Measurements from ENCODE around the gene HCRTR1.
A peak's percentile ranks its signal among the peaks of the same experiment; 100 is the strongest.

The HCRTR1 gene

DNA sequence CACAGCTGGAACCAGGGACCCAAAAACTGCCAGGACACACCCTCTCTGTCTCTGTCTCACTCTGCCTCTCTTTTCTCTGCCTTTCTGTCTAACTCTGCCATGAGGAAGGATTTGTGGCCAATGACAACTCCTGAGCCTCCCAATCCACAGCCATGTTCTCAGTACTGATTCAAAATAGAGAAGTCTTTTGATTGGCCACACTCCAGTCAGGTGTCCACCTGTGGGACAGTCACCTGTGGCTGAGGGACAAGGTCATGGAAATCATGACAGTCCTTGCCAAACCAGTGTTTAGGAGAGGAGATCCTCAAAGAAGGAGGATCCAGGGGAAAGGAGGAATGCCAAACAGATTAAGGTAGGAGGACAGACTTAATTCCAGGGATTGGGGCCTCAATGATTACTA lies 25.4 kb upstream of the HCRTR1 start:
- no peak for DNase-seq (ENCODE audit: low spot score)
- TF ChIP-seq, protein P1, sequence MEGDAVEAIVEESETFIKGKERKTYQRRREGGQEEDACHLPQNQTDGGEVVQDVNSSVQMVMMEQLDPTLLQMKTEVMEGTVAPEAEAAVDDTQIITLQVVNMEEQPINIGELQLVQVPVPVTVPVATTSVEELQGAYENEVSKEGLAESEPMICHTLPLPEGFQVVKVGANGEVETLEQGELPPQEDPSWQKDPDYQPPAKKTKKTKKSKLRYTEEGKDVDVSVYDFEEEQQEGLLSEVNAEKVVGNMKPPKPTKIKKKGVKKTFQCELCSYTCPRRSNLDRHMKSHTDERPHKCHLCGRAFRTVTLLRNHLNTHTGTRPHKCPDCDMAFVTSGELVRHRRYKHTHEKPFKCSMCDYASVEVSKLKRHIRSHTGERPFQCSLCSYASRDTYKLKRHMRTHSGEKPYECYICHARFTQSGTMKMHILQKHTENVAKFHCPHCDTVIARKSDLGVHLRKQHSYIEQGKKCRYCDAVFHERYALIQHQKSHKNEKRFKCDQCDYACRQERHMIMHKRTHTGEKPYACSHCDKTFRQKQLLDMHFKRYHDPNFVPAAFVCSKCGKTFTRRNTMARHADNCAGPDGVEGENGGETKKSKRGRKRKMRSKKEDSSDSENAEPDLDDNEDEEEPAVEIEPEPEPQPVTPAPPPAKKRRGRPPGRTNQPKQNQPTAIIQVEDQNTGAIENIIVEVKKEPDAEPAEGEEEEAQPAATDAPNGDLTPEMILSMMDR (conservative IDR thresholded peaks at IDR 0.05; ENCODE audit: low read depth): no peak
- ChIA-PET CTCF (interaction anchor here (0.5 to 1.8 kb wide), 3 partner anchors 19 to 28 kb away, joined by 4 to 6 read pairs (median 5); no protein-coding TSS in a partner anchor), POLR2A (ENCODE audit: low non-redundant PET) (no interaction called here)
- peak overlapping the region; percentile 15; the same call in 1 of the 2 replicates for H3K27ac ChIP-seq

- ChIA-PET CTCF (interaction anchor here (0.5 to 1.8 kb wide), 7 partner anchors 9 to 814 kb away, joined by 3 to 7 read pairs (median 4); no protein-coding TSS in a partner anchor), POLR2A (ENCODE audit: low non-redundant PET) (no interaction called here)
- TF ChIP-seq, protein P1 (conservative IDR thresholded peaks at IDR 0.05; ENCODE audit: low read depth): no peak
- no peak overlapping the region for H3K27ac ChIP-seq
- DNase-seq (ENCODE audit: low spot score): no peak
Observed at GRCh38 chr1:31593136-31593665, 24.3 kb upstream of the HCRTR1 start.

GRCh38 chr1:31593770-31594632 lies 23.5 kb upstream of the HCRTR1 start:
- POLR2A ChIA-PET (ENCODE audit: low non-redundant PET): no interaction called here
- CTCF ChIA-PET: interaction anchor here (0.5 to 1.4 kb wide), 5 partner anchors 10 to 95 kb away, joined by 3 to 7 read pairs (median 4); no protein-coding TSS in a partner anchor

DNA sequence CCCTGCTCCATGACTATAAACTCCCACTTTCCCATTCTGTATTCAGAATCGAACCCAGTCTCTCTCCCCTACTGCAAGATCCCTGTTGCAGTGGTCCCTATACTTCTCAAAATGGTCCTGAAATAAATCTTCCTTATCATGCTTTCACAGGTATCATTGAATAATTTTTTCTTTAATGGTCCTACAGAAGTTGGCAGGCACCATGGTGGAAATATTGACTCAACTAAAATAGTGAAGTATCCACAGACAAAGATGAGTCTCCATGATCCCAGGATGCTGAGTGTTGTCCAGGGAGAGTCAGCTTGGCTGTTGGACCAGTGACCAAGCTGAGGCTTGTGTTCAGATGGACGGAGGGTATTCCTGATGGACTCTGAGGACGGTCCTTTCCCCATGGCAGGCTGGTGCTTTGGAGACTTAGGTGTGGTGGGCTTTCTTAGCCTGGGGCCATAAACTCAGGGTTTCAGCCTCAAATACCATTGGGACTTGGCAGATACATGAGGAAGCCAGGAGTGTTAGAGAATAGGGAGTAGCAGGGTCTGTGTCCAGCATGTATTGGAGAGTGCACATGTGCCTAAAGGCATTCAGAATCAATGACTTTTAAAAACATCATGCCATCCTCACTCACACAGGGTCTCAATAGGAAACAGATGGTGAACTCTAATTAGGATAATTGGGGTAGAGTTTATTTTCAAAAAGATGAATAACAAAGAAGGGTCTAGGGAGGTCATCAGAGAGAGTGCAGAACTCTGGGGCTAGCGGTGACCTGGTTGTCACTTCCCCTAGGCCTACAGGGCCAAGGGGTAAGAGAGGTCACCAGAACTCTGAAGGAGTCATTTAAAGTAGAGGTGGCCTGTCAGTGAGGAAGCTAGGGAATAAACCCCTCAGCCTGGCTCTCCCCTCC lies 21.4 kb upstream of the HCRTR1 start:
- TF ChIP-seq, protein P1 (conservative IDR thresholded peaks at IDR 0.05; ENCODE audit: low read depth): no peak
- POLR2A ChIA-PET (ENCODE audit: low non-redundant PET): no interaction called here
- DNase-seq (ENCODE audit: low spot score): no peak
- CTCF ChIA-PET: interaction anchor here (1.1 kb wide), 1 partner anchor 201 kb away, joined by 3 read pairs; no protein-coding TSS in a partner anchor
- H3K27ac ChIP-seq: no peak overlapping the region

More at GRCh38 chr1:31593770-31594632, 23.5 kb upstream of the HCRTR1 start:
- TF ChIP-seq, protein P1 (conservative IDR thresholded peaks at IDR 0.05; ENCODE audit: low read depth): peak; percentile 81
- peak; percentile 69 for DNase-seq (ENCODE audit: low spot score)
- H3K27ac ChIP-seq: no peak overlapping the region

DNA sequence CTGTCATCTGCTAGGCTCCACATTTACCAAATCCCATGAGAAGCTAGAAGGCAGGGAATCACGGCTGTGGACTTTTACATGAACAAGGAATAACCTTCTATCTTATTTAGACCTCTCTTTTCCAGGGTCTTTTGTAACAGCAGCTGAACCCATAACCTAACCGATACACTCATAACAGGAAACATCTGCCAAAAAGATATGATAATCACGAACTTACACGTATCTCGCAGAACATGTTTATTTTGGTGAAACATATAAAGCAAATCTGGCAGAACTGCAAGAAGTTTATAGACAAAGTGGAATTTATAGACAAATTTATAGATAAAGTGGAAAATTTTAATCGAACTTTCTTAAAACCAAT lies 20.8 kb upstream of the HCRTR1 start:
- TF ChIP-seq, protein P1 (conservative IDR thresholded peaks at IDR 0.05; ENCODE audit: low read depth): no peak
- H3K27ac ChIP-seq: no peak overlapping the region
- no peak for DNase-seq (ENCODE audit: low spot score)
- CTCF ChIA-PET: interaction anchor here (0.7 to 1.1 kb wide), 2 partner anchors 18 to 202 kb away, joined by 3 to 5 read pairs; no protein-coding TSS in a partner anchor
- POLR2A ChIA-PET (ENCODE audit: low non-redundant PET): no interaction called here

GRCh38 chr1:31598980-31599379 lies 18.5 kb upstream of the HCRTR1 start:
- DNase-seq (ENCODE audit: low spot score): no peak
- ChIA-PET CTCF (no interaction called here), POLR2A (ENCODE audit: low non-redundant PET) (no interaction called here)
- H3K27ac ChIP-seq: no peak overlapping the region
- TF ChIP-seq, protein P1 (conservative IDR thresholded peaks at IDR 0.05; ENCODE audit: low read depth): no peak
